ENCODE results near the gene ZDHHC6.
"Not testable (repeated sequence)": the region's sequence is repeated elsewhere in the genome, so short reads cannot be mapped to it uniquely, and the experiment has no call there.

ZDHHC6 gene

DNA sequence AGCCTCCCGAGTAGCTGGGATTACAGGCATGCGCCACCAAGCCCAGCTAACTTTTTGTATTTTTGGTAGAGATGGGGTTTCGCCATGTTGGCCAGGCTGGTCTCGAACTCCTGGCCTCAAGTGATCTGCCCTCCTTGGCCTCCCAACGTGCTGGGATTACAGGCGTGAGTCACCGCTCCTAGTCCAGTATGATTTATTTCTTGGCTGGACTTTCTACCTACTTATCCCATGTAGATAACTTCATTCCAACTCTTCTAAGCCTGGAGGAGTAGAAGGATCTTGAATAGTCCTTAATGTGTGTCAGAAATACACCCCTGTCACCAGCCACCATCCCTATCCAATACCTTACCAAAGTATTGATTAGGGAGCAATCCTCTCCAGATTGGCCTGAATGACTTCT lies 58.7 kb downstream of the ZDHHC6 start:
- not testable (repeated sequence) for DNase-seq

DNA sequence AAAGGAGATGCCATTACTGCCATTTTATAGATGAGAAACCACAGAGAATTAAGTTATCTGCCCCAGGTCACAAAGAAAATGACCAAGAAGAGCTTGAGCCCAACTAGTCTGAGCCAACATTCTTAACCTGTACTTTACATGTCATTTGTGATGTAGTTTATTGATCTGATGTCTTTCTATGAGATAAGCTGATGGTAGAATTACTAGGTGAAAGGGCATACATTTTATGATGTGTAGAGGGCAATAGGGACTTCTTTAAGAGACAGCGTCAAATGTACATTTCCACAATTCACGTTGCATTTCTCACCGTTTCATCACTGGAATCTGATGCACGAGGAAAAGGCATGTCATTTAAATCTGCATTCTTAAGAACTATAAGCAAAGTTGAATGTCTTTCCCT lies 61.5 kb downstream of the ZDHHC6 start:
- DNase-seq: no peak

DNA sequence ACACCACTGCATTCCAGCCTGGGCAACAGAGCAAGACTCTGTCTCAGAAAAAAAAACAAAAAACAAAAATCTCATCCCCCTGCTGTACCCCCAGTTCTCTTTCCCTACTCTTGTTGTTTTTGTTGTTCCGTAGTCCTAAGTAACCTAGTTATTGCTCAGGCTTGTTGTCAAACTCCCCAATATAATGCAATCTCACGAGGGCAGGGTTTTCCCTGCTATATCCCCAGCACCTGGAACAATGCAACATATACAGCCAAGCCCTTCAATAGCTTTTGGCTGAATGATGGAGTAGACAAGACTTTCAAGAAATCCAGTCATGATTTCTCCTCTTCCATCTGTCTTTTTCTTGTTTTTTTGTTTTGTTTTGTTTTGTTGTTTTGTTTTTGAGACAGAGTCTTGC lies 62.6 kb downstream of the ZDHHC6 start:
- DNase-seq: no peak

DNA sequence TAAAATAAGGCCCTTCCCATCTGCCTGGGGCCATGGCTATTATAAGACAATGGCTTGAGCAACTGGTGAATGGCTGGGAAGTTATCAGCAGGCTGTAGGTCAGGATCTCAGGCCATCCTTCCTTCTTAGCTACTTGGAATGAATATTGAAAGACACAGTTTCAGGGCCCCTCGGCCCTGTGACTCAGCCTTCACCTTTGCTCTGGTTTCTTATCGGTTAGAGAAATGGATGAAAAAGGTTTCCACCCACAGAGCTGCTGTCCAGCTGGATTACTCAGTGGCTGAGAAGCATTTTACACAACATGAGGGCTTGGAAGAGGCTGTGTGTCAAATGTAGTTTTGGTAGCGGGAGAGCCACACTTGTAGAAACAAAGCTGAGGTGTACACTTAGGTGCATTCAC lies 63.4 kb downstream of the ZDHHC6 start:
- DNase-seq: no peak

DNA sequence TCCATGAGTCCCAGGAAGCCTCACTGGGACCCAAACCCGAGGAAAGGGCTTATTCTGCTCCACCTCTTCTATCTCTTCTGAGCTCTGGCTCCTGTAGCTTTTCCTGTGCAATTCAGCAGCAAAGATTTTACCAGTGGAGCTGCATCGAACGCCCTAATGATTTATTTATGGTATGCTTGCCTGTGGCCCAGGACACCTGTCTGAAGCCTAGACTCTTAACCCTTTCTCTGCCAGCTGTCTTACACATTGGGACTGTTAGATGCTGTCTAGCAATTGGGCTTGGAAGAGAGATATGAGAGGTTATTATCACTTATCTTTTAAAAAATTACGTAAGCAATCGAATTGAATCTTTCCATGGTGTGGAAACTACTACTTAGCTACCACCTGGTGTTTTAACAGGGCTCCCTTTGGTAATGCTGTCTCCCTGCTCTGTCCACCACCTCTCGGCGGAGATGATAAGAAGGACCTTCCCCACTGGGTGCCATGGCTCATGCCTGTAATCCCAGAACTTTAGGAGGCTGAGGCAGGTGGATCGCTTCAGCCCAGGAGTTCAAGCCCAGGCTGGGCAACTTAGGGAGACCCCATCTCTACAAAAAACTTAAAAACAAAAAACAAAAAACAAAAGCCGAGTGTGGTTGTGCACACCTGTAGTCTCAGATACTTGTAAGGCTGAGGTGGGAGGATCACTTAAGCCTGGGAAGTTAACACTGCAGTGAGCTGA lies 64.0 kb downstream of the ZDHHC6 start:
- DNase-seq: no peak
